HG02885 (cell line): ENCODE results near the gene NFASC.

Experiments used
- ATAC-seq: cut with Tn5 transposase; IDR thresholded peaks from one replicate; pipeline ENCODE4 v1.9.1; 2021; ENCODE audit warnings: mild to moderate bottlenecking; ENCODE audit not compliant: unreplicated experiment, poor library complexity

Gene NFASC

DNA sequence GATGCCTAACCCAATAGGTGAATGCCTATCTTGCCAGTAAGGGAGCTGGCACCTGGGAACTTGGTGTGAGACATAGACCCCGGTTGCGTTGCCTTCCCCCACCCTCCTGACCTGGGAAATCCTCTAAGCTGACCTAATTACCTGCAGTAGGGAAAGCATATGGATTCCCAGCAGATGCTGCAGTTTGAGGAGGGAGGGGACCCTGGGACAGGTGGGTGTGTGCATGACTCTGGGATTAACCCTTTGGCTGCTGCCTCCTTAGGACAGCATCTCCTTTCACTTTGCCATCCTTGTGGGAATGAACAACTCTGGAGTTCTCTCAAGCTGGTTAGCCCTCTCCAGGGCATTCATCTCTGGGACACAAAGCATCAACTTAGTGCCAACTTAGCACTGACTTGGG, 16.4 kb upstream of the NFASC start:
- ATAC-seq = no peak

DNA sequence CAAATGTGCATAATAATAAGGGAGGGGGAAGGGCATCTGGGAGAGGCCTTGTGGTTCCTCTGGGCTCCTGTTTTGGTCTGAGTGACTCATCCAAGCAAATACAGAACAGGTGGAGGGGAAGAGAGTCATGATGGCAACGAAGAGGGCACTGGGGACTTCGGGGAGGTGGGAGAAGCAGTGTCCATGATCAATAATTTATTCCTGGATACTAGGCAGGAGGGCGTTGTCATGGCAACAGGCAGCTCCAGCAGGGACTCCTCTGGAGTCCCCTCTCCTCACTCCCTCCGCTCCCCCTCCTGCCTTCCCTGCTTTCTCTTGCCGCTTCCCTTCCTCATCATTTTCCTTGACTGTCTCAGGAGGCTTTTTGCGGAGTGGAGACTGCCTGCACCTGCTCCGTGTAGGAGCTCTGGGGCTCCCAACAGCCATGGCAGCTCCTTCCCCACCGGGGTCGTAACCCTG, 12.3 kb upstream of the NFASC start:
- no peak for ATAC-seq

DNA sequence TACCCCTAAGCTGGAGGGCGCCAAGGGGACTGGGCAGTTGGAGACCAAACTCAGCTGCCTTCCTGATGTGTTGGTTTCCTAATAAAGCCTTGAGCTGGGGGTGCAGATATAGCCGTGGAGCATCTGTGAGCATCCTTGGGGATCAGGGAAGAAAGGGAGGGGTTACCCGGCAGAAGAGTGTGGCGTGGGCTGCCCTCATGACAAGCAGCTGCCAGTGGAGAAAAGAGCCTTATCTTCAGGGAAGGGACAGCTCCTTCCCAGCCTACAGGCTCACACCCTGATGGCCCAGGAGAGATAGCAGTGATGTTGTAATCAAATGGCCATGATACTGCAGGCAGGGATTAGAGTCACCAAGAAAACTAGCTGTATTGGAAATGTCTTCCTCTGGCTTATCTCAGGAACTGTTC, 10.8 kb upstream of the NFASC start:
- ATAC-seq = no peak

DNA sequence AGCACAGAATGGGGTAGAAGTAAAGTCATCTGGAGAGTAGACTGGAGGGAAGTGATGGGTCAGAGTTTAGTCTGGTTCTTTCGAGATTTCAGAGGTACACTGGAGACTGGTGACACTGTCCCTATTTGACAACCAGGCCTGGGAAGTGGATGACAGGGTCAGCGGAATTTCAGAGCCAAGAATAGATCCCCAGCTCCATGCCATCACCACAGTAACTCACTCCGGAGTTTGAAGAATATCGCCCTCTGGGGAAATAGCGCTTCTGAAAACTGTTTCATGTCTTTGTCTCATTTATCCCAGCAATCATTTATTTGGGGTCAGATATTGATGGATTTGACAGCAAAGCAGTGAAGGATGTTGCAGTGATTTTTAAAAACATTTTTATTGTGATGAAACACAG, 7.6 kb upstream of the NFASC start:
- no peak for ATAC-seq

DNA sequence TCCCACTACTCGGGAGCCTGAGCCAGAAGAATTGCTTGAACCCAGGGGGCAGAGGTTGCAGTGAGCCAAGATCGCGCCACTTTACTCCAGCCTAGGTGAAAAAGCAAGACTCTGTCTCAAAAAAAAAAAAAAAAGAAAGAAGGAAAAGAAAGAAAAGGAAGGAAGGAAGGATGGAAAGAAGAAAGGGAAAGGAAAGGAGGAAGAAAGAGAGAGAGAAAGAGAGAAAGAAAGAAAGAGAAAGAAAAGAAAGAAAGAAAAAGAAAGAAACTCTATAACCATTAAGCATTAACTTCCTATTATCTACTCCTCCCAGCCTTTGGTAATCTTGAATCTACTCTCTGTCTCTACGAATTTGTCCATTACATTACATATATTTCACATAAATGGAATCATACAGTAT, 6.9 kb upstream of the NFASC start:
- no peak for ATAC-seq

DNA sequence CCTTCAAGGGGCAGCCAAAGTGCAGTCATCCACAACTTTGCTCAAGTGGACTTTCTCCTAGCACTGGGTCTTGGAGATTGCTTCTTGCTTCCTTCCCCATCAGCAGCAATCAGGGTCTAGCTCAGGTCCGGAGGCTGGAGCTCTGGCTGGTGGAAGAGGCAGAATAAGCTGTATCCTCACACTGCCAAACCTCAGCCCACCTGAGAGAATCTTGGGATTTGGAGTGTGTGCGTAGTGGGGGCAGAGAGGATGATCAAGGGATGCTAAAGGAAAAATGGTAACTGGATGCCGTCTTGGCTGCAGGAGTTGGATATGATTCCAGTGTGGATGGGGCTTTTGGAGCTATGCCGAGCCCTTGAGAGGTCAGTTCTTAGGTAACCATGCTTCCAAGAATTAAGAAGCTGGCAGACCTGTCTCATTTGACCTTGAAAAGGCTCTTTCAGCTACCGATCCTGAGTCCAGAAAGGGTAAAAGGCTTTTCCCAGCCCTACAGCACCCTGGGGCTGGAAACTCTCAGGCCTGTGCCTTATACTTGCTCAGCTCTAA, 4.5 kb upstream of the NFASC start:
- ATAC-seq = no peak

DNA sequence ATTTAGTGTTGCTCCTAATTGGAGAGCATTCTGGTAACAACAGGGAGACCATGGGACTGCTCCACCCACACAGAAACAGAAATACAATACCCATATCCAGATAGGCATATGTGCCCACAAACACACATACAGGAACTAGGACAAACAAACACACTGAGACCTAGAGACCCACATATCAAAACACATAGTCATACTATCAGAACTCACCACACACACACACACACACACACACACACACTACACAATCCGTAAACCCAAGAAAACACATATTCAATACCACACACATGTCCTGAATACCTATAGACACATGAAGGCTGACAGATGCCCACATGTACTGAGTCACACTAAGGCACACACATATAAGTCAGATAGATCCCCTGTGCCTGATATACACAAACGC, 3.5 kb upstream of the NFASC start:
- ATAC-seq = no peak

DNA sequence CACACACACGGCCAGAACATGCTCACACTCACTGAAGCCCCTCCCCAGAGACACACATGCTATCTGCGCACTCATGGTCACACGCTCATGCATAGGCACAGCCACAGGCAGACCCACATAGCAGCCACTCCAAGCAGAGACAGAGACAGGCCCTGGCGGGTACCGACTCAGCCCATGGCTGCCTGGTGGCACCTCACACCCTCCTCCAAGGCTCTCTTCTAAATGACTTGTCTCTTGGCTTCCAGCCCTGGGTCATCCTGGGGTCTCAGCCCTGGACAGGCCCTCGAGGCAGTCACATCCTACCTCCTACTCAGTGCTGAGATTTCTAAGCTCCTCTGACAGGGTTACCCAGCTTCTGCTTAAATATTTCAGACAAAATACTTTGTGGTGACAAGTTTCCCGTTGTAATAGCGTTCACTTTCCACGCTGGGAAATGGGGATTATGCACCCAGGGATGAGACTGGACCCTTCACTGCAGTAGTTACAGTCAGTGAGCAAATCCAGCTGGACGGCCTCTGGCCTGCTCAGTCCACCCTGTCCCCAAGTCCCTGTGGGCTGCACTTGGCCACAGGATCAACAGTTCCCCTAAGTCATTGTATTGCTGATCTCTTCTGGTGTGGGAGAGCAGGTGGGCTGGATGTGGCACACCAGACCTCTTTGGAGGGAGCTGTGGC, 2.9 kb upstream of the NFASC start:
- no peak for ATAC-seq

DNA sequence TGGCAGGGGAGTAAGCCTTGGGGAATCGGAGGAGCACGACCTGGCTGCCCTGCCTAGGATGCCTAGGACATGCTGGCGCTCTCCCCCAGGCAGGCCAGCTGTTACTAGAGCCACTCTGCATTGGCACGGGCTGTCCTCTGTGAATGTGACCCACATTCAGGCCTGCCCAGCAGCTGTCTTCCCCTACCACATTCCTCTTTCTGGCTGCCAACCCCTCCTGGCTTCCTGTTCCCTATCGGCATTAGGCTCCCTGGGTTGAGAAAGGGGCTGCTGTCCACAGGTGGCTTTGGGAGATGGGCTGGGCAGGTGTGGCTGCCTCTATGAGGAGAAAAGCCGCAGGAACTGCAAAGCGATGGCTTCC, 2.3 kb upstream of the NFASC start:
- no peak for ATAC-seq

DNA sequence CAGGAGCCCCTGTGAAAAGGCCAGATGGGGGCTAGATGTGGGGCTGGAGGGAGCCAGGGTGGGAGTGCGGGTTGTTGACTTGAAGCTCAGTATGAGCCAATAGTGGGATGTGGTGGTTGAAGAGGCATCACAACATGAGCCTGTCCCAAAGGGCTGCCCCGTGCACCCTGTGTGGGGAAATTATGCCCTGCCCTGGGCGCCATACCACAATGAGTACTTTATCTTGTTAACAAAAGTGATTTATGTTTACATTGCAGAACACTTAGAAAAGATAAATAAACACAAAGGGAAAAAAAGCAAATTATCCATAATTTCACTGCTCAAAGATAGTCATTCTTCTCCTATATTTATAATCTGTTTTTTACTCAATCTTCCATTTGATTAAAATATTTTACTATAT, 1.6 kb upstream of the NFASC start:
- no peak for ATAC-seq

DNA sequence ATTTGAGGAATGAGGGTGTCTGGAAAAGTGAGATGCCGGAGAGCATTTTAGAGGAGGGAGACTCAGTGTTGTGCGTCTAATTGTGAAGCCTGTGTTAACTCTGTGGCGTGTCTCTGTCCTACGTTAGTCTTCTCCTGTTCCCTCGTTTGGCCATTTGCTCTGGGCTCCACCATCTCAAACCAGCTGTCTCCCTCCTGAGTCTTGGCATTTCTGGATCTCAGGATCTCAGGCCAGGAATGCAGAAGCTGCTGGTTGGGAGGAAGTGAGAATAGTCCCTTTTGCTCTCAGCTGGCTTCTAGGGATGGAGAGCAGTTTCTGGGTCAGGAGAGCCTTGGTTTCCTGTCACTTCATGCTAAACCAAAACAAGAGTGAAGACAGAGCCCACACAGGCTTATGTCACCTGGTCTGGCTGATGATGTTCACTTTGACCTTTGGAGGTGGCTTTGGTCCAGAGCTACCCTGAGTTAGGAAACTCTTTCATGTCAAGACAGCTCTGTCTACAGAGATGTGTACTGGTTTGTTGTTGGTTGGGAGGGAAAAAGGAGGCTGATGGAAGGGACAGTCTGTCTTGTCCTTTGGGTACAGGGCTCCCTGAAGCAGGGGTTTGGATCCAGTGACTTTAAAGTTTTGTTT, 859 bp downstream of the NFASC start:
- ATAC-seq = no peak

DNA sequence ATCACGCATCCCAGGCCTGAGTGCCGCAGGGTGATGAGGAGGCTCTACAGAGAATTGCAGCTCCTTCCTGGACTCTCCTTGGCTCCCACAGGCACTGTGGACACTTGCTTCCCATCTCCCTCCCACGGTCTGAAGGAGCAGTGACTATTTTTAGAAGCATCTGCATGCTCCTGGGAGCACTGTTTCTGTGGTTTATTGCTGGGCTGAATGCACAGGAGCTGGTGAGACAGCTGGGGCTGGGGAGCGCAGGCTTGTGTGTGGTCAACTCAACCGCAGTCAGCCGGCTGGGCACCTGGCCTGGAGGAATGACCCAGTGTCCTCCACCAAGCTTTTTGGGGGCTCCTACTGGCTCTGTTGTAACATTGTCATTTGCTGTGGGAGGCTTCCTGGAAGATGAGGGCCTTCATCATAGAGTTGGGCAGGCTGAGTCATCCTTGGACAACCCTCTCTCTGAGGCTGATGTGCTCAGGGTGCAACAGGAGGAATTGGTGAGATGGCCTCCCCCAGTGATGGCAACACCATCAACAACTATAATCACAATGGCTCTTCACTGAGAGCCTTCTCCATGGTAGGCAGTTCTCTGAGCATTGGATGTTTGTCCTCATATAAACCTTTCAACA, 1.7 kb downstream of the NFASC start:
- no peak for ATAC-seq

DNA sequence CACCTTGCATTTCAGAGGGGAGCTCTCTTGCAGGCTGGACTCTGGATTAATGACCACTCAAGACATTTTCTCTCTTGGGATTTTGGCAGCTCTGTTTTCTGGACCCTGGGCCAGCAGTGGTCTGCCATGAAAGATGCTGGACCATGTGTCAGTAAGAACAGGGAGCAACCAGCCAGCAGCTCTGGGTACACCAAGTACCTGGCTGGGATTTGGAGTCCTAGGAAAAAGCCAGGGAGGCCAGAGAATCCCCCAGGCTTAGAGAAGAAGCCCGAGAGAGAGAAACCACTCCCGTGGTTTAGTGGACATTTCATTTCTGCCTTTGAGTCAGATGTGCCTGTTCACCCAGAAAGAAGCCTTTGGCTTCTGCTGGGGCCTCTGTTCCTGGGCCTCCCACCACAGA, 2.5 kb downstream of the NFASC start:
- no peak for ATAC-seq

DNA sequence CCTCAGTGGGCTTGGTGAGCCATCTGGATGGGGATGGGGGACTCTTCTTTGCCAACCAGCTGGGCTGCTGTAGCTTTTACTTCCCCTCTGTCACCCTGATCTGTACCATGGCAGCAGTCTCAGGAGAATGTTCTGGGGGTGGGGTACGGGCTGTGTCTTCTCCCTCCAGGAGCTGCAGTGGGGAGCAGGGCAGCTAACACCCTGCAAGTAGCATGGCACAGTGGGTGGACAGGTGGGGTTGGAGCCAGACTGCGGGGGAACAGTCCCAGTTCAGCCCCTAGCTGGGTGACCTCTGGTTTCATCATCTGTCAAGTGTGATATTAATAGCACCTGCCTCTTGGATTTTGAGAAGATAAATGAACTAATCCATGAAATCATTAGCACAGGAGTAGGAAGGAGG, 3.1 kb downstream of the NFASC start:
- no peak for ATAC-seq

DNA sequence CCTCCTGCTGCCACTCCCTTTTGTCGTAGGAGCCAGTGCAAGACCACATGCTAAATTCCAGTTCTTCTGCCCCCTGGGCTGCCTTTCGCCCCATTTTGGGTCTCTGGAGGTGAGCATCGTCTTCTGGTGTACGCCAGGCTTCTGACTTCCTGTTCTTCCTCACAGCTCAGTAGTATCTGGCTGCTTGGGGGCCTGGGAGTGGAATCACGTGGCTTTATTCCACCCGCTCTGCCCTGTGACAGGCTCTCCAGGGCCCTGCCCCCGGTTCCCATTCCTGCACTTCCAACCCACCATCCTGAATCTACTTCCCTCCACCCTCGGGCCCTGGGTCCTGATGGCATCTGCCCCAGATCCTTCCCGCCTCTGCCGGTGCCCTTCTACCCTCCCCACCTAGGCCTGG, 3.6 kb downstream of the NFASC start:
- no peak for ATAC-seq

DNA sequence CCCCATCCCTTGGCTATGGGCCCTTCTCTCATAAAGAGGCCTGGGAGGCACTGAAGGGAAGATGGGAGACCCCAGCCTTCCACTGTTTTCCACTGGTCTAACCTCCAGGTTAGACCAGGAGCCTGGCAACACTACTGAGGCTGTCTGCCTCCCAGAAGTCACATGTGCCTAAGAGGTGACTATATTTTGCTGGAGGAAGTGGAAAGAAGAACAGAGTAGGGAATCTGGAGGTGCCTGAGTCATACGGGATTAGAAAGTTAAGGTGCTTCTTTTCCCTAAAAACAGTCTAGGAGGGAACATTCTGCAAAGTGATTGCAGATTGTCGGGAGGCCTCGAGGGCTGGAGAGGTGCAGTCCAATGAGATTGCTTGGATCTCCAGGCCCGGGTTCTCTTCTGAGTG, 4.6 kb downstream of the NFASC start:
- no peak for ATAC-seq

DNA sequence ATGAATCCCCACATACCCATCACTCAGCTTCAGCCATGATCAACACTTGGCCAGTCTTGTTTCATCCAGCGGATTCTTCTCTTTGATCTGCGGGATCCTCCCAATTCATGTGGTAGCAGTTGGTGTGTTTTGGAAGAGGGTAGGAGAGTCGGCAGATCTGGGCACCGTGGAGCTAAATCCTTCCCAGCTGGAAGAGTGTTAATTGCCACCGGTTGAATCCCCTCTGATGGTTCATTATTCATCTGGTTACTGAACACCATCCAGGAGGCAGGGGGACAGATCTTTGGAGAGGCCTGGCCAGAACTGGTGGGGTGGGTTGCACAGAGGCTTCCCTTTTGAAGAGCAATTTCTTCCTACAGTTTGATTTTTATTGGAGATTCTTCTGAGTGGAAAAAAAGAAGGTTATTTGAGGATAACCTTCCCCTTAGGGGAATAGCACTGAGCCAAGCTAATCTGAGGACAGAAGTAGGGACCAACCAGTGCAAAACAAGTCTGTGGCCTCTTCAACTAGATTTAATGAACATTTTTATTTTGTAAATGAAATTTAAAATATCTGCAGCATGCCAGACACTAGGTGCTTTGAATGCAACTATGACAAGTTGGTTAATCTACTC, 8.1 kb downstream of the NFASC start:
- no peak for ATAC-seq

DNA sequence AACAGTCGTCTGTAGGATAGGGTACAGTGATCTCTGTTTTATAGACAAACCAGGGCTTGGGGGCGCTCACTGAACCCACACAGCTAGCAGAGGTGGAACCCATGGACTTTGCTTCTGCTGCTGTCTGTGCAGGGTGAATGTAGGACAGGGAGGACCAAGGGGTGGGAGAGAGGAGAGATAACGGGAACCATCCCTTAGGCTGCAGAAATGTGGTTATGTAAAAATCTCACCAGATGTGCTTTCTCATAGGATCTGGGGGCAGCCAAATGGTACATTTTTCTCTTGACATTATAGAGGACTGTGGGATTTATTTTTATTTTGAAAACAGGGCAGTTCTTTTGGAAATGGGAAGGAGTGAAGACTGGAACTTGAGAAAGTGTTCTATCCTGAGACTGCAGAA, 8.7 kb downstream of the NFASC start:
- no peak for ATAC-seq

DNA sequence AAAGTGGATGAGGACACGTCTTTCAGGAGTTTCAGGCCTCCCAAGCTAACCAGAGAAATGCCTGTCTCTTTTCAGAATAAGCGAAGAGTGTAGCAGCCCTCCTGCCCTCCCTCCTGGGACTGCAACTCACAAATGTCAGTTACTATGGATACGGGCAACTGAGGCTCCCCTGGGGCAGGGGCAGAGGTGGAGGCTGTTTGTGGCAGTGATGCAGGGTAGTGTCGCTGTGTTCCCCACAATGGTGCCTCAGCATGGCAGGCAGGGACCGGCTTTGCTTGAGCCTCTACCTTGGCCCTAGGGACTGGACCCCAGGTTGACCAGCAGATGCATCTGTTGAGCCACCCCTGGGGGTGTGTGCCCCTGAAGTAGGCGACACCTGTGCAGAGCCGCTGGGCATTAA, 10.2 kb downstream of the NFASC start:
- no peak for ATAC-seq

DNA sequence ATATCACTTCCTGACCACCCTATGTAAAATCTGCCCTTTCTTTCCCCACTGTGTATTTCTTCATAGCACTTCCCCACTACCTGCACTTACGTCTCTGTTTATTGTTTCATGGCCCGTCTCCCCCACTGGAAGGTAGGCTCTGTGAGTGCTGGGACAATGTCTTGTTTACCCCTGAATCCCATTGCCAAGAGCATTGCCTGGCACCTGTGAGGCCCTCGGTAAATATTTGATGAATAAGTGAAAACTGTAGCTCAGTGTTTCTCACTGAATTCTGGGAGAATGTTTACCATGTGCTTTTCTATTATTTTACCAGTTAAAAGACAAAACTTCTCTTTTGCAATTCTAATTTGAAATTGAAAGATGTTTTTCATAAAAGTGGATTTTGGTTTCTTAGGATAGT, 11.8 kb downstream of the NFASC start:
- ATAC-seq = no peak

DNA sequence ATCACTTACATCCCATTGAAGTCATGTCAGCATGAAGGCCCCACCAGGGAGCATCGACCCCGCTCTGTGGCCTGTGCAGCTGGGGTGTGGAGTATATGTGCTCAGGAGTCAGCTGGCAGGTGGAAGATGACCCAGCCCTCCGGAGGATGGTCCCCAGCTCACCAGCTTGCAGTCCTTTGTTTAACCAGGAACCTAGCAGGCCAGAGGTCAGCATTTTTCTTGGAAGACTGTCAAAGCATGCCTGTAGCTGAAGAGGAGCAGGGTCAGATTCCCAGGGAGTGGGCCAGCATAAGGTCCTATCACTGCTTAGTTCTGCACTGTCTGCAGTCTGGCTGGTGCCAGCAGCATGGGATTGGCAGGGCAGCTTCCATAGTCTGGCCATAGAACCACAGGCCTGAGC, 12.7 kb downstream of the NFASC start:
- ATAC-seq = no peak
